GM18511 (cell line): ENCODE results near the gene MACF1.
"Not testable (repeated sequence)": the region's sequence is repeated elsewhere in the genome, so short reads cannot be mapped to it uniquely, and the experiment has no call there.

ENCODE experiments used
- ATAC-seq: cut with Tn5 transposase; IDR thresholded peaks from one replicate; pipeline ENCODE4 v1.9.1; 2021; ENCODE audit warnings: mild to moderate bottlenecking, moderate library complexity; ENCODE audit not compliant: unreplicated experiment

MACF1 gene

GRCh38 chr1:39178541-39179431 lies 25.7 kb upstream of the MACF1 start:
- ATAC-seq = no peak

- ATAC-seq = no peak
These were observed 23.2 kb upstream of the MACF1 start for GRCh38 chr1:39181311-39181710.

GRCh38 chr1:39182804-39183203 lies 21.7 kb upstream of the MACF1 start:
- no peak for ATAC-seq

GRCh38 chr1:39183503-39184353 lies 20.8 kb upstream of the MACF1 start:
- peak; percentile 62 for ATAC-seq

- ATAC-seq = no peak
These were observed 20.1 kb upstream of the MACF1 start for GRCh38 chr1:39184354-39184818.

- no peak for ATAC-seq
These were observed 17.0 kb upstream of the MACF1 start for GRCh38 chr1:39187275-39188046.

- no peak for ATAC-seq
These were observed 14.9 kb upstream of the MACF1 start for GRCh38 chr1:39189592-39190041.

GRCh38 chr1:39190096-39190495 lies 14.4 kb upstream of the MACF1 start:
- no peak for ATAC-seq

GRCh38 chr1:39194398-39195051 lies 10.0 kb upstream of the MACF1 start:
- no peak for ATAC-seq

- no peak for ATAC-seq
These were observed 9.1 kb upstream of the MACF1 start for GRCh38 chr1:39195166-39196111.

GRCh38 chr1:39196244-39197215 lies 8.0 kb upstream of the MACF1 start:
- ATAC-seq = peak; percentile 53

GRCh38 chr1:39199593-39199992 lies 4.9 kb upstream of the MACF1 start:
- ATAC-seq = no peak

GRCh38 chr1:39205102-39205780 lies 746 bp downstream of the MACF1 start:
- peak; percentile 57 for ATAC-seq

GRCh38 chr1:39205781-39206464 lies 1.4 kb downstream of the MACF1 start:
- no peak for ATAC-seq

- not testable (repeated sequence) for ATAC-seq
These were observed 3.9 kb downstream of the MACF1 start for GRCh38 chr1:39208360-39208759.

GRCh38 chr1:39210649-39211048 lies 6.2 kb downstream of the MACF1 start:
- no peak for ATAC-seq

GRCh38 chr1:39212499-39212898 lies 8.0 kb downstream of the MACF1 start:
- no peak for ATAC-seq
